HepG2 (cell line): Measurements from ENCODE around the gene SLC25A47. TPM values are rescaled to one million over a fixed set of nuclear protein-coding genes. Genes with fewer than 3 reads are reported as not detected.

ENCODE experiments used
- ARID4A ChIP-seq: sonication (generic); formaldehyde crosslinking; IDR thresholded peaks from 2 replicates; pipeline ENCODE4 v1.5.0; 2020; ENCODE audit warnings: mild to moderate bottlenecking, missing genetic modification reagents, borderline replicate concordance
- CHD2 ChIP-seq: IDR thresholded peaks from 2 replicates; pipeline ENCODE4 v1.6.1; 2011; ENCODE audit warnings: low read depth, low read length, improper control_type of control experiment
- EHMT2 ChIP-seq: fragments of 200-600 bp; sonication (generic); IDR thresholded peaks from 2 replicates; pipeline ENCODE4 v1.7.0; 2017; ENCODE audit warnings: antibody characterized with exemption, low read depth, low read length, borderline replicate concordance
- ELF4 ChIP-seq: sonication (generic); formaldehyde crosslinking; IDR thresholded peaks from 2 replicates; pipeline ENCODE4 v1.5.0; 2020; ENCODE audit warnings: missing genetic modification reagents, mild to moderate bottlenecking, moderate library complexity, borderline replicate concordance
- FOXM1 ChIP-seq: sonication (generic); formaldehyde crosslinking; IDR thresholded peaks from 2 replicates; pipeline ENCODE4 v1.5.0; 2020; ENCODE audit warnings: missing genetic modification reagents
- HIC2 ChIP-seq: sonication (generic); formaldehyde crosslinking; IDR thresholded peaks from 2 replicates; pipeline ENCODE4 v1.9.0; 2022; ENCODE audit warnings: low read depth, missing genetic modification reagents
- NFYB ChIP-seq: sonication (generic); formaldehyde crosslinking; IDR thresholded peaks from 2 replicates; pipeline ENCODE4 v1.4.0; 2020; ENCODE audit warnings: missing genetic modification reagents
- RARG ChIP-seq: sonication (generic); formaldehyde crosslinking; IDR thresholded peaks from 2 replicates; pipeline ENCODE4 v1.4.0; 2020; ENCODE audit warnings: low read depth, mild to moderate bottlenecking, missing genetic modification reagents
- SNRNP70 ChIP-seq: fragments of 200-400 bp; formaldehyde crosslinking; IDR thresholded peaks from 2 replicates; pipeline ENCODE4 v1.6.1; 2017; ENCODE audit warnings: mild to moderate bottlenecking, low read depth, low read length, moderate library complexity
- TP53 ChIP-seq: sonication (generic); formaldehyde crosslinking; conservative IDR thresholded peaks from 2 replicates; pipeline ENCODE4 v1.4.0; 2020; ENCODE audit warnings: missing genetic modification reagents
- ZFP36 ChIP-seq: fragments of 150-350 bp; IDR thresholded peaks from 2 replicates; pipeline ENCODE4 v1.6.1; 2018; ENCODE audit warnings: borderline replicate concordance, low read length, low read depth; ENCODE audit not compliant: partially characterized antibody
- ZFP90 ChIP-seq: sonication (generic); formaldehyde crosslinking; IDR thresholded peaks from 2 replicates; pipeline ENCODE4 v1.8.0; 2022; ENCODE audit warnings: missing genetic modification reagents, mild to moderate bottlenecking, inconsistent platforms, borderline replicate concordance
- ZNF367 ChIP-seq: sonication (generic); formaldehyde crosslinking; IDR thresholded peaks from 2 replicates; pipeline ENCODE4 v1.4.0; 2020; ENCODE audit warnings: missing genetic modification reagents, borderline replicate concordance
- ZNF432 ChIP-seq: sonication (generic); formaldehyde crosslinking; IDR thresholded peaks from 2 replicates; pipeline ENCODE4 v1.5.0; 2020; ENCODE audit warnings: missing genetic modification reagents, mild to moderate bottlenecking, borderline replicate concordance
- ZNF598 ChIP-seq: sonication (generic); formaldehyde crosslinking; IDR thresholded peaks from 2 replicates; pipeline ENCODE4 v1.5.1; 2020; ENCODE audit warnings: mild to moderate bottlenecking, missing genetic modification reagents, borderline replicate concordance
- ZNF7 ChIP-seq: IDR thresholded peaks from 2 replicates; pipeline ENCODE4 v1.6.1; 2016; ENCODE audit warnings: missing biosample characterization, missing genetic modification reagents
- ZNF737 ChIP-seq: sonication (generic); formaldehyde crosslinking; IDR thresholded peaks from 2 replicates; pipeline ENCODE4 v1.5.0; 2020; ENCODE audit warnings: missing genetic modification reagents, mild to moderate bottlenecking, borderline replicate concordance
- polyA plus RNA-seq, 8 experiments: library from polyadenylated mRNA; depleted of rRNA in 3 of 8; stranded (reverse) in 7 of 8; unstranded in 1 of 8; fragments of >200 nt; fragmentation: Illumina TruSeq in 4 of 8; extraction: Trizol in 4 of 8; gene quantifications; 2 replicates each; pipeline versions ENCODE4 v1.2.1 to v1.2.3, GENCODE V29; 2011 to 2016; ENCODE audit warnings: low read depth in 4 of 8, missing spikeins in 1 of 8, mixed read lengths in 1 of 8; ENCODE audit not compliant: insufficient read depth in 1 of 8
- total RNA-seq, 5 experiments: library from RNA; depleted of rRNA; stranded (reverse); fragments of >200 nt; fragmentation: Illumina TruSeq; extraction: Trizol; gene quantifications; 2 replicates each; pipeline ENCODE4 v1.2.3, GENCODE V29; 2016; ENCODE audit warnings: low read depth in 1 of 5

The SLC25A47 gene
- total and polyA plus RNA-seq, 2 of the 13 experiments (the other 11 are each of a cell fraction or from before 2014, with no cell fraction given) = 1.0 to 1.7 TPM

- TF ChIP-seq ZNF432 (CRISPR knock-in tag) (no peak), CHD2 (peak; percentile 64; the same call in 1 of the 2 replicates), EHMT2 (no peak), HIC2 (CRISPR knock-in tag) (peak; percentile 58; the same call in 1 of the 2 replicates), ARID4A (CRISPR knock-in tag) (peak; percentile 98), ZNF598 (CRISPR knock-in tag) (peak; percentile 67; the same call in 1 of the 2 replicates), ZFP90 (CRISPR knock-in tag) (peak; percentile 70; the same call in 1 of the 2 replicates), FOXM1 (no peak), ZNF367 (0 out of 2 replicates have a peak, but pooled peaks have one; percentile 67), ZFP36 (no peak), RARG (CRISPR knock-in tag) (no peak), ZNF737 (CRISPR knock-in tag) (no peak), ZNF7 (no peak), SNRNP70 (no peak), NFYB (peak; percentile 99), TP53 (0 out of 2 replicates have a peak, but pooled peaks have one; percentile 34), ELF4 (CRISPR knock-in tag) (no peak)
Measured at GRCh38 chr14:100375963-100376735, 53.0 kb downstream of the SLC25A47 start, which contains the start of gene WDR25 (continued).
